ENCODE measurements around the gene PTPRO.

PTPRO gene

DNA sequence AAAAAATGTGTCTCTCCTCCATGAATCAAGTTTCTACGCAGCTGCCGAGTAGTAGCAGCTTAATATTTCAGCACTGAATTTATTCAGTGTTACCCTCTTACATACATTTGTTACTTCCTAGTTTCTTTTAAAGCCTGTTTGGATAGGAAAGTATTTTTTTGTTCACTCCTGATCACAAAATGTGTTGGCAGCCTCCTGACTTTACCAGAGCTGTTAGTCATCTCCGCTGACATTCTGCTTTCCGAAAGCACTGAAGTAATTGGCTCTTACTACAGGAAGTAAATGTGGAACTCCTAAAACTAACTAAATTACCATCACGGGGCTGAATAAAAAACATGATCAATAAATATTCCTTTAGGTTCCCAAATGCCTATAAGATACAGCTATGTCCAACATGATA is 241.4 kb downstream of the PTPRO start:
- ChIA-PET CTCF (no interaction called here), POLR2A (ENCODE audit: low non-redundant PET) (no interaction called here)
- H3K27ac ChIP-seq, result no peak overlapping the region

DNA sequence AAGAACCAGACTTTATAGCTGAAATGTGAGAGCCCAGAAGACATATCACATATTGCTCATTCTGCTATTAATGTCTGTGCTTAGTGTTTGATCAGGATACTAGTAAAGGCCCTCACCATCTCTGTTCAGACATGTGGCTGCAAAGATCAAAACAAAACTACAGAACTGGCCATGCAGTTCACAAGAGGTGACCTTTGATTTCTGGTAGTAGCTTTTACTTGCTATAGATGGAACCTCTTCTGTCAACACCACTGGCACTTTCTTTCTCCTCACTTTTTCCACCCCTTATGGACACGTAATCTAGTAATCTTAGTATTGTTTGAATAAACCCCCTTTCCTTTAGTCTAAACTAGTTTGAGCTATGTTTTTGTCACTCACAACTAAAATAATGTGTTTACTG is 252.0 kb downstream of the PTPRO start:
- CTCF ChIA-PET, result interaction anchor here (1.3 kb wide), 1 partner anchor 10 kb away, joined by 4 read pairs; no protein-coding TSS in a partner anchor
- POLR2A ChIA-PET (ENCODE audit: low non-redundant PET), result no interaction called here
- TF ChIP-seq, protein P1, sequence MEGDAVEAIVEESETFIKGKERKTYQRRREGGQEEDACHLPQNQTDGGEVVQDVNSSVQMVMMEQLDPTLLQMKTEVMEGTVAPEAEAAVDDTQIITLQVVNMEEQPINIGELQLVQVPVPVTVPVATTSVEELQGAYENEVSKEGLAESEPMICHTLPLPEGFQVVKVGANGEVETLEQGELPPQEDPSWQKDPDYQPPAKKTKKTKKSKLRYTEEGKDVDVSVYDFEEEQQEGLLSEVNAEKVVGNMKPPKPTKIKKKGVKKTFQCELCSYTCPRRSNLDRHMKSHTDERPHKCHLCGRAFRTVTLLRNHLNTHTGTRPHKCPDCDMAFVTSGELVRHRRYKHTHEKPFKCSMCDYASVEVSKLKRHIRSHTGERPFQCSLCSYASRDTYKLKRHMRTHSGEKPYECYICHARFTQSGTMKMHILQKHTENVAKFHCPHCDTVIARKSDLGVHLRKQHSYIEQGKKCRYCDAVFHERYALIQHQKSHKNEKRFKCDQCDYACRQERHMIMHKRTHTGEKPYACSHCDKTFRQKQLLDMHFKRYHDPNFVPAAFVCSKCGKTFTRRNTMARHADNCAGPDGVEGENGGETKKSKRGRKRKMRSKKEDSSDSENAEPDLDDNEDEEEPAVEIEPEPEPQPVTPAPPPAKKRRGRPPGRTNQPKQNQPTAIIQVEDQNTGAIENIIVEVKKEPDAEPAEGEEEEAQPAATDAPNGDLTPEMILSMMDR (conservative IDR thresholded peaks at IDR 0.05; ENCODE audit: low read depth), result no peak
- DNase-seq (ENCODE audit: low spot score), result no peak
- H3K27ac ChIP-seq, result no peak overlapping the region

More for the DNA sequence above, 241.4 kb downstream of the PTPRO start:
- TF ChIP-seq, protein P1 (conservative IDR thresholded peaks at IDR 0.05; ENCODE audit: low read depth), result no peak
- no peak for DNase-seq (ENCODE audit: low spot score)

DNA sequence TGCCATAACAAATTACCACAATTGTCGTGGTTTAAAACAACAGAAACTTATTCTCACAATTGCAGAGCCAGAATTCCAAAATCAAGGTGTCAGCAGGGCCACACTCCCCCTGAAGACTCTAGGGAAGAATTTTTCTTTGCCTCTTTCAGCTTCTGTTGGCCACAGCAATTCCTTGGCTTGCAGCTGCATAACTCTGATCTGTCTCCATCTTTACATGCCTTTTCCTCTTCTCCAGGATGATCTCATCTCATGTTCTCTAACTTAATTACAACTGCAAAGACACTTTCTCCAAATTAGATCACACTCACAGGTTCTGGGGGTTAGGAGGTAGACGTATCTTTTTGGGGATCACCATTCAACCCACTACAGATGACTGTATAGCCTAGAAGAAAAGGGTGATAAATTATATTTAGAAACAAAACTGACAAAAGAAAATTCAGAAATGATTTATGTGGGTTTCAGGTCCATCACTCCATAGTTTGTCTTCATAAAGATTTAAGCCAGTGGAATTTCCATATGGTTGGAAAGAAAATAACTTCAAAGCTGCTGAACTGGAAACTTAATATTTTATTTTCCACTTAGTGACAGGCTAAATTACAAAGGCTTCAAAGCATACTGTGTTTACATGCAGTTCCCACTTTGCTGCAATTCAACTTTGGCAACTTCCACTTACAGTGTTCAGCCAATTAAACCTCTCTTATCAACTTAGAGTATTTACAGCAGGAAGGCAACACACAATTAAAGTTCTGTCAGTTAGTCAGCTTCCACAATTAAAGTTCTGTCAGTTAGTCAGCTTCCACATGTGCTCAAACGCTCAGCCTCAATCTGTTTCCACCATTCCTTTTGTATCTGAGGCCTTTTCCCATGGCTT is 253.6 kb downstream of the PTPRO start:
- CTCF ChIA-PET, result no interaction called here
- DNase-seq (ENCODE audit: low spot score), result no peak
- TF ChIP-seq, protein P1 (conservative IDR thresholded peaks at IDR 0.05; ENCODE audit: low read depth), result no peak
- POLR2A ChIA-PET (ENCODE audit: low non-redundant PET), result no interaction called here
- H3K27ac ChIP-seq, result no peak overlapping the region

GRCh38 chr12:15580431-15580830 is 258.1 kb downstream of the PTPRO start:
- CTCF ChIA-PET, result no interaction called here
- TF ChIP-seq, protein P1 (conservative IDR thresholded peaks at IDR 0.05; ENCODE audit: low read depth), result no peak
- no peak overlapping the region for H3K27ac ChIP-seq
- no peak for DNase-seq (ENCODE audit: low spot score)
- POLR2A ChIA-PET (ENCODE audit: low non-redundant PET), result no interaction called here

DNA sequence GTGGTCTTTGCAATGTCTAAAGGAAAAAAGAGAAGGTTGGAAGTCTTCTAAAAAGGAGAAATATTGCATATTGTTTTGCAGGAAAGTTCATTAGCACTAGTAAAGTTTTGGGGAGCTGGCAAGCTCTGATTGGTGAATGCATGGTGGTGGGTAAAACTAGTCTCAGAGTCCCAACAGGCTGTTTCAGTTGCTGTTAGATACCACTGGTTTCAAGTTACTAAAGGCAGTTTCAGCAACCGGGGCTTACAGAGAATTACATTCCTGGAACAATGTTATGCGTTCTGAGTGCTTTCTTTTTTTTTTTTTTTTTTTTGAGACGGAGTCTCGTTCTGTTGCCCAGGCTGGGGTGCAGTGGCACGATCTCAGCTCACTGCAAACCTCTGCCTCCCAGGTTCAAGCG is 258.7 kb downstream of the PTPRO start:
- H3K27ac ChIP-seq, result no peak overlapping the region
- ChIA-PET CTCF (interaction anchor here (0.6 kb wide), 1 partner anchor 488 kb away, joined by 3 read pairs; no protein-coding TSS in a partner anchor), POLR2A (ENCODE audit: low non-redundant PET) (no interaction called here)
- TF ChIP-seq, protein P1 (conservative IDR thresholded peaks at IDR 0.05; ENCODE audit: low read depth), result no peak
- DNase-seq (ENCODE audit: low spot score), result no peak

- no peak for DNase-seq (ENCODE audit: low spot score)
- POLR2A ChIA-PET (ENCODE audit: low non-redundant PET), result no interaction called here
Observed at GRCh38 chr12:15583804-15584203, 261.5 kb downstream of the PTPRO start.

More at GRCh38 chr12:15583804-15584203, 261.5 kb downstream of the PTPRO start:
- CTCF ChIA-PET, result interaction anchor here (0.5 to 1.5 kb wide), 3 partner anchors 13 to 273 kb away, joined by 5 to 8 read pairs (median 7); no protein-coding TSS in a partner anchor
- TF ChIP-seq, protein P1 (conservative IDR thresholded peaks at IDR 0.05; ENCODE audit: low read depth), result no peak
- no peak overlapping the region for H3K27ac ChIP-seq
